HL-60 (cell line): Measurements from ENCODE around the gene CEBPB.
A peak's percentile ranks its signal among the peaks of the same experiment; 100 is the strongest.

Source experiments
- DNase-seq, 2 experiments: peaks; one replicate each; pipeline ENCODE4 v3.0.0-alpha.2; 2010 to 2020; ENCODE audit warnings: low read depth in 1 of 2, low spot score in 1 of 2
- H3K27ac ChIP-seq: fragments of 250-450 bp; sonication (Bioruptor Pico); replicated peaks from 2 replicates; pipeline ENCODE4 v1.5.1; 2020; ENCODE audit warnings: mild to moderate bottlenecking, moderate library complexity
- H3K27me3 ChIP-seq: fragments of 250-450 bp; sonication (Bioruptor Pico); 2 replicates; pipeline ENCODE4 v1.5.1; 2021; ENCODE audit warnings: mild to moderate bottlenecking, moderate library complexity; ENCODE audit not compliant: insufficient read depth, poor library complexity, severe bottlenecking
- H3K4me3 ChIP-seq: replicated peaks from 2 replicates; pipeline ENCODE4 v1.5.1; 2011; ENCODE audit warnings: mild to moderate bottlenecking, control low read depth, low read length; ENCODE audit not compliant: insufficient read depth
- CTCF ChIP-seq: IDR thresholded peaks from one replicate; pipeline ENCODE4 v1.5.1; 2011; ENCODE audit warnings: low read length, control low read depth, inconsistent platforms; ENCODE audit not compliant: insufficient read depth
- GABPA ChIP-seq: IDR thresholded peaks from 2 replicates; pipeline ENCODE4 v1.6.1; 2012; ENCODE audit warnings: low read depth
- POLR2AphosphoS5 ChIP-seq: IDR thresholded peaks from 2 replicates; pipeline ENCODE4 v1.6.1; 2012; ENCODE audit warnings: low read depth
- REST ChIP-seq: IDR thresholded peaks from 2 replicates; pipeline ENCODE4 v1.6.1; 2012; ENCODE audit warnings: low read depth; ENCODE audit not compliant: insufficient replicate concordance
- SPI1 ChIP-seq: IDR thresholded peaks from 2 replicates; pipeline ENCODE4 v1.6.1; 2012; ENCODE audit warnings: low read depth, mild to moderate bottlenecking, borderline replicate concordance

The CEBPB gene

GRCh38 chr20:50191544-50192363 lies 1.1 kb downstream of the CEBPB start:
- no peak for TF ChIP-seq CTCF
- no peak for TF ChIP-seq SPI1
- TF ChIP-seq REST: peak; percentile 16
- no peak for TF ChIP-seq GABPA
- peak; percentile 56; the same call in 1 of the 2 replicates for TF ChIP-seq POLR2AphosphoS5
- Histone ChIP-seq H3K27me3 (no peaks in the 10 kb centered on the region), H3K4me3 (peak overlapping the region; percentile 74), H3K27ac (peak overlapping the region; percentile 90)
- peak; percentile 53 to 64 for DNase-seq

- no peak for TF ChIP-seq SPI1
- peak; percentile 49 for TF ChIP-seq POLR2AphosphoS5
- H3K4me3 ChIP-seq: peak overlapping the region; percentile 74
- peak; percentile 65 to 94 for DNase-seq
- H3K27me3 ChIP-seq: no peaks in the 10 kb centered on the region
- H3K27ac ChIP-seq: peak overlapping the region; percentile 90
Observed at GRCh38 chr20:50192364-50193198, 2.0 kb downstream of the CEBPB start.

- no peak for DNase-seq
- TF ChIP-seq SPI1 (no peak), POLR2AphosphoS5 (no peak; the same call in 1 of the 2 replicates), GABPA (no peak), REST (no peak), CTCF (no peak)
- no peaks in the 10 kb centered on the region for H3K27me3 ChIP-seq
- peak overlapping the region; percentile 74 for H3K4me3 ChIP-seq
- H3K27ac ChIP-seq: peak overlapping the region; percentile 90
Observed at GRCh38 chr20:50193199-50193835, 2.7 kb downstream of the CEBPB start.
